Osteoblast (primary cell): ENCODE results near the gene HOXC9. TPM values are rescaled to one million over a fixed set of nuclear protein-coding genes. Genes with fewer than 3 reads are reported as not detected.

Experiments
- DNase-seq: peaks from one replicate; pipeline ENCODE4 v3.0.0; 2011; ENCODE audit warnings: low spot score, mixed read lengths; ENCODE audit not compliant: insufficient read length; ENCODE audit errors: missing footprints
- H2AFZ ChIP-seq: 2 replicates; pipeline ENCODE4 v1.6.0; 2011; ENCODE audit warnings: mild to moderate bottlenecking, low read length
- H3K27ac ChIP-seq: 2 replicates; pipeline ENCODE4 v1.5.1; 2011; ENCODE audit warnings: mild to moderate bottlenecking, low read depth, low read length, moderate library complexity
- H3K27me3 ChIP-seq: 2 replicates; pipeline ENCODE4 v1.6.0; 2012; ENCODE audit warnings: mild to moderate bottlenecking, control low read depth, inconsistent platforms, low read length, moderate library complexity; ENCODE audit not compliant: insufficient read depth
- H3K36me3 ChIP-seq: 2 replicates; pipeline ENCODE4 v1.5.1; 2011; ENCODE audit warnings: mild to moderate bottlenecking, low read length, control low read depth, moderate library complexity; ENCODE audit not compliant: insufficient read depth
- H3K4me1 ChIP-seq: 2 replicates; pipeline ENCODE4 v1.5.1; 2011; ENCODE audit warnings: mild to moderate bottlenecking, low read length, control low read depth, moderate library complexity; ENCODE audit not compliant: insufficient read depth
- H3K4me2 ChIP-seq: 2 replicates; pipeline ENCODE4 v1.6.0; 2011; ENCODE audit warnings: mild to moderate bottlenecking, low read length; ENCODE audit not compliant: insufficient read depth
- H3K4me3 ChIP-seq: fragments of 200-600 bp; sonication (generic); 3 replicates; pipeline ENCODE4 v1.5.1; 2012; ENCODE audit warnings: mild to moderate bottlenecking, low read length, inconsistent platforms; ENCODE audit not compliant: insufficient read depth
- H3K79me2 ChIP-seq: 2 replicates; pipeline ENCODE4 v1.6.0; 2012; ENCODE audit warnings: mild to moderate bottlenecking, low read length, control low read depth, inconsistent platforms; ENCODE audit not compliant: insufficient read depth
- H3K9me3 ChIP-seq: 2 replicates; pipeline ENCODE4 v1.5.1; 2011; ENCODE audit warnings: low read depth, low read length, control low read depth
- H4K20me1 ChIP-seq: 2 replicates; pipeline ENCODE4 v1.6.0; 2012; ENCODE audit warnings: mild to moderate bottlenecking, low read length, control low read depth; ENCODE audit not compliant: insufficient read depth
- CTCF ChIP-seq: IDR thresholded peaks from 2 replicates; pipeline ENCODE4 v1.5.1; 2011; ENCODE audit warnings: mild to moderate bottlenecking, low read depth, low read length, moderate library complexity; ENCODE audit errors: extremely low read depth
- total RNA-seq: library from RNA; depleted of rRNA; stranded (reverse); fragments of >200 nt; gene quantifications from 2 replicates; pipeline ENCODE4 v1.2.3, GENCODE V29; 2012

HOXC9 gene
- total RNA-seq, 1 donor, result 11.6 TPM

- Histone ChIP-seq H3K9me3 (no peaks in the 10 kb centered on the region), H3K4me2 (no peak overlapping the region), H3K36me3 (peaks cover 10% of the 10 kb centered on the region), H4K20me1 (peaks cover 23% of the 10 kb centered on the region), H3K4me1 (peaks cover 19% of the 10 kb centered on the region), H3K27me3 (no peaks in the 10 kb centered on the region), H3K79me2 (peaks cover 56% of the 10 kb centered on the region), H2AFZ (no peak overlapping the region), H3K4me3 (no peak overlapping the region), H3K27ac (no peak overlapping the region)
- TF ChIP-seq CTCF, result no peak
- no peak for DNase-seq
Measured at GRCh38 chr12:54030889-54031471, 31.0 kb downstream of the HOXC9 start.

- Histone ChIP-seq H3K4me1 (peaks cover 16% of the 10 kb centered on the region), H4K20me1 (peaks cover 24% of the 10 kb centered on the region), H2AFZ (no peak overlapping the region), H3K79me2 (peaks cover 51% of the 10 kb centered on the region), H3K9me3 (no peaks in the 10 kb centered on the region), H3K27ac (no peak overlapping the region), H3K27me3 (no peaks in the 10 kb centered on the region), H3K36me3 (peaks cover 10% of the 10 kb centered on the region), H3K4me3 (no peak overlapping the region), H3K4me2 (no peak overlapping the region)
- no peak for DNase-seq
- TF ChIP-seq CTCF, result no peak
Measured at GRCh38 chr12:54031480-54031879, 31.5 kb downstream of the HOXC9 start.

- Histone ChIP-seq H4K20me1 (peaks cover 31% of the 10 kb centered on the region), H3K36me3 (peaks cover 10% of the 10 kb centered on the region), H3K79me2 (peaks cover 46% of the 10 kb centered on the region), H3K4me2 (no peak overlapping the region), H3K4me3 (no peak overlapping the region), H2AFZ (no peak overlapping the region), H3K9me3 (no peaks in the 10 kb centered on the region), H3K27ac (peak overlapping the region; percentile 49), H3K27me3 (no peaks in the 10 kb centered on the region), H3K4me1 (peaks cover 19% of the 10 kb centered on the region)
- no peak for TF ChIP-seq CTCF
- no peak for DNase-seq
Measured at GRCh38 chr12:54032086-54032619, 32.2 kb downstream of the HOXC9 start.

- Histone ChIP-seq H3K4me1 (peaks cover 19% of the 10 kb centered on the region), H3K27me3 (no peaks in the 10 kb centered on the region)
Measured at GRCh38 chr12:54032627-54033100, 32.7 kb downstream of the HOXC9 start, which contains the start of gene HOXC5. Gene HOXC5, plus strand, starts transcription at chr12:54033050. Its CDS starts 73 bp downstream, at chr12:54033123.

More at GRCh38 chr12:54032627-54033100, 32.7 kb downstream of the HOXC9 start, which contains the start of gene HOXC5:
- peak within 1 kb of the TSS; percentile 88 for H3K4me2 ChIP-seq
- H2AFZ ChIP-seq, result peak within 1 kb of the TSS; percentile 32
- no peaks in the 10 kb centered on the region for H3K9me3 ChIP-seq
- H3K27ac ChIP-seq, result peak within 1 kb of the TSS; percentile 49
- peaks cover 35% of the 10 kb centered on the region for H4K20me1 ChIP-seq
- DNase-seq, result peak; percentile 98
- peak within 1 kb of the TSS; percentile 74 for H3K4me3 ChIP-seq
- peaks cover 10% of the 10 kb centered on the region for H3K36me3 ChIP-seq
- peak; percentile 98 for TF ChIP-seq CTCF
- peaks cover 41% of the 10 kb centered on the region for H3K79me2 ChIP-seq
